GM23338 (cell line): ENCODE measurements around the gene ZEB2. TPM values are rescaled to one million over a fixed set of nuclear protein-coding genes. Genes with fewer than 3 reads are reported as not detected.
A peak's percentile ranks its signal among the peaks of the same experiment; 100 is the strongest.

Experiments
- ATAC-seq: fragments of 200-7000 bp; cut with Tn5 transposase; 3 replicates; pipeline ENCODE4 v1.9.1; 2020
- DNase-seq: peaks from one replicate; pipeline ENCODE4 v3.0.0-alpha.2; 2015; ENCODE audit warnings: low spot score
- H2AFZ ChIP-seq: fragments of 200-600 bp; sonication (generic); 2 replicates; pipeline ENCODE4 v1.8.0; 2016; ENCODE audit warnings: antibody characterized with exemption, mild to moderate bottlenecking, moderate library complexity
- H3F3A ChIP-seq: fragments of 200-600 bp; sonication (generic); replicated peaks from 2 replicates; pipeline ENCODE4 v1.8.0; 2017; ENCODE audit warnings: antibody characterized with exemption, mixed run types, low read depth
- H3K27ac ChIP-seq: fragments of 200-600 bp; sonication (generic); 2 replicates; pipeline ENCODE4 v1.6.1; 2016; ENCODE audit warnings: low read depth
- H3K27me3 ChIP-seq: fragments of 200-600 bp; sonication (generic); 2 replicates; pipeline ENCODE4 v1.8.0; 2016; ENCODE audit warnings: mild to moderate bottlenecking, mixed run types, moderate library complexity; ENCODE audit not compliant: insufficient read depth
- H3K36me3 ChIP-seq: fragments of 200-600 bp; sonication (generic); 2 replicates; pipeline ENCODE4 v1.8.0; 2016; ENCODE audit warnings: mild to moderate bottlenecking; ENCODE audit not compliant: insufficient read depth
- H3K4me1 ChIP-seq: fragments of 200-600 bp; sonication (generic); 2 replicates; pipeline ENCODE4 v1.8.0; 2016; ENCODE audit warnings: mild to moderate bottlenecking, moderate library complexity; ENCODE audit not compliant: insufficient read depth
- H3K4me2 ChIP-seq: fragments of 200-600 bp; sonication (generic); 2 replicates; pipeline ENCODE4 v1.7.1; 2017; ENCODE audit warnings: mixed run types
- H3K4me3 ChIP-seq: fragments of 200-600 bp; sonication (generic); 2 replicates; pipeline ENCODE4 v1.6.1; 2016; ENCODE audit warnings: mixed run types
- H3K79me2 ChIP-seq: fragments of 200-600 bp; sonication (generic); replicated peaks from 2 replicates; pipeline ENCODE4 v1.8.0; 2017; ENCODE audit warnings: mild to moderate bottlenecking; ENCODE audit not compliant: insufficient read depth
- H3K9me2 ChIP-seq: fragments of 200-600 bp; sonication (generic); 2 replicates; pipeline ENCODE4 v1.8.0; 2017; ENCODE audit not compliant: insufficient read depth
- H4K20me1 ChIP-seq: fragments of 200-600 bp; sonication (generic); replicated peaks from 2 replicates; pipeline ENCODE4 v1.8.0; 2017; ENCODE audit warnings: mild to moderate bottlenecking; ENCODE audit not compliant: insufficient read depth
- H3K27ac Mint-ChIP-seq: 2 replicates; pipeline ENCODE4 v1.8.0; 2020; ENCODE audit warnings: inconsistent platforms, mild to moderate bottlenecking, moderate library complexity, mixed read lengths
- H3K27me3 Mint-ChIP-seq: 3 replicates; pipeline ENCODE4 v1.8.0; 2022; ENCODE audit warnings: low read depth, mild to moderate bottlenecking, moderate library complexity, mixed read lengths, inconsistent platforms; ENCODE audit not compliant: insufficient read depth, poor library complexity
- H3K36me3 Mint-ChIP-seq: 3 replicates; pipeline ENCODE4 v1.8.0; 2021; ENCODE audit warnings: low read depth, mild to moderate bottlenecking, inconsistent platforms, moderate library complexity, mixed read lengths
- H3K4me1 Mint-ChIP-seq: 3 replicates; pipeline ENCODE4 v1.8.0; 2020; ENCODE audit warnings: mild to moderate bottlenecking, inconsistent platforms, mixed read lengths
- H3K4me3 Mint-ChIP-seq: 3 replicates; pipeline ENCODE4 v1.8.0; 2021; ENCODE audit warnings: moderate library complexity, mild to moderate bottlenecking, inconsistent platforms, mixed read lengths
- H3K9me3 Mint-ChIP-seq: 3 replicates; pipeline ENCODE4 v1.8.0; 2020; ENCODE audit warnings: moderate library complexity, mild to moderate bottlenecking, inconsistent platforms, mixed read lengths
- ETS1 ChIP-seq: IDR thresholded peaks from 2 replicates; pipeline ENCODE4 v1.6.1; 2016; ENCODE audit warnings: antibody characterized with exemption
- EZH2 ChIP-seq: fragments of 200-600 bp; sonication (generic); IDR thresholded peaks from one replicate; pipeline ENCODE4 v1.8.0; 2017; ENCODE audit warnings: antibody characterized with exemption, mild to moderate bottlenecking, low read depth; ENCODE audit not compliant: unreplicated experiment
- EZH2phosphoT487 ChIP-seq: fragments of 200-600 bp; sonication (generic); IDR thresholded peaks from one replicate; pipeline ENCODE4 v1.8.1; 2018; ENCODE audit warnings: antibody characterized with exemption; ENCODE audit not compliant: unreplicated experiment
- JUNB ChIP-seq: IDR thresholded peaks from one replicate; pipeline ENCODE4 v1.6.1; 2016; ENCODE audit warnings: antibody characterized with exemption; ENCODE audit not compliant: unreplicated experiment
- NANOG ChIP-seq: IDR thresholded peaks from 2 replicates; pipeline ENCODE4 v1.6.1; 2016; ENCODE audit warnings: antibody characterized with exemption, borderline replicate concordance
- REST ChIP-seq: IDR thresholded peaks from one replicate; pipeline ENCODE4 v1.6.1; 2018; ENCODE audit warnings: antibody characterized with exemption; ENCODE audit not compliant: unreplicated experiment
- ZNF462 ChIP-seq: fragments of 250-450 bp; sonication (Bioruptor Pico); IDR thresholded peaks from 2 replicates; pipeline ENCODE4 v1.5.0; 2020; ENCODE audit warnings: mild to moderate bottlenecking, moderate library complexity
- polyA plus RNA-seq: library from polyadenylated mRNA; unstranded; fragments of >200 nt; fragmentation: Nextera tagmentation; extraction: Ambion mirVana; gene quantifications from 2 replicates; pipeline ENCODE4 v1.2.1, GENCODE V29; 2016
- total RNA-seq: library from RNA; depleted of rRNA; stranded (reverse); fragments of >200 nt; shearing (Covaris generic); gene quantifications from 2 replicates; pipeline ENCODE4 v1.2.3, GENCODE V29; 2014

ZEB2 gene
- total and polyA plus RNA-seq, 2 experiments from 2014 or later, result 0.45 TPM; not detected in 1

GRCh38 chr2:144472911-144473310, 47.0 kb downstream of the ZEB2 start (continued):
- no peak for TF ChIP-seq ZNF462
- no peak for TF ChIP-seq NANOG
- no peak for TF ChIP-seq REST

- no peak overlapping the region for H3K27ac Mint-ChIP-seq
- DNase-seq (no peak), ATAC-seq (no peak)
- Histone ChIP-seq H3K27ac (no peak overlapping the region), H4K20me1 (no peaks in the 10 kb centered on the region), H3K79me2 (no peaks in the 10 kb centered on the region), H3K4me2 (peak overlapping the region; percentile 65; the same call in 1 of the 2 replicates), H3K36me3 (no peaks in the 10 kb centered on the region), H3F3A (no peaks in the 10 kb centered on the region), H3K4me3 (no peak overlapping the region), H2AFZ (no peak overlapping the region), H3K4me1 (peaks cover 58% of the 10 kb centered on the region), H3K9me2 (no peaks in the 10 kb centered on the region), H3K27me3 (no peaks in the 10 kb centered on the region)
- peaks cover 31% of the 10 kb centered on the region for H3K4me1 Mint-ChIP-seq
- H3K9me3 Mint-ChIP-seq, result no peaks in the 10 kb centered on the region
- no peaks in the 10 kb centered on the region for H3K36me3 Mint-ChIP-seq
- H3K4me3 Mint-ChIP-seq, result no peak overlapping the region
- H3K27me3 Mint-ChIP-seq, result no peaks in the 10 kb centered on the region
- TF ChIP-seq ETS1 (no peak), NANOG (no peak), JUNB (no peak), EZH2 (no peak), REST (no peak), EZH2phosphoT487 (no peak)
Measured at GRCh38 chr2:144472046-144472412, 47.9 kb downstream of the ZEB2 start.
